ENCODE measurements around the gene SLC25A20.
"Not testable (repeated sequence)": the region's sequence is repeated elsewhere in the genome, so short reads cannot be mapped to it uniquely, and the experiment has no call there.

SLC25A20 gene

GRCh38 chr3:48845170-48845569, 53.5 kb downstream of the SLC25A20 start:
- DNase-seq (ENCODE audit: low read depth), result no peak

GRCh38 chr3:48837163-48837562, 61.5 kb downstream of the SLC25A20 start:
- no peak for DNase-seq (ENCODE audit: low read depth)

- DNase-seq (ENCODE audit: low read depth), result no peak
Observed at GRCh38 chr3:48835650-48836366, 62.9 kb downstream of the SLC25A20 start.

- no peak for DNase-seq (ENCODE audit: low read depth)
Observed at GRCh38 chr3:48832684-48833083, 66.0 kb downstream of the SLC25A20 start.

- no peak for DNase-seq (ENCODE audit: low read depth)
Observed at GRCh38 chr3:48830715-48831114, 68.0 kb downstream of the SLC25A20 start.

- DNase-seq (ENCODE audit: low read depth), result not testable (repeated sequence)
Observed at GRCh38 chr3:48829525-48829924, 69.2 kb downstream of the SLC25A20 start.

- not testable (repeated sequence) for DNase-seq (ENCODE audit: low read depth)
Observed at GRCh38 chr3:48827874-48828273, 70.8 kb downstream of the SLC25A20 start.

GRCh38 chr3:48826451-48826850, 72.2 kb downstream of the SLC25A20 start:
- DNase-seq (ENCODE audit: low read depth), result no peak

GRCh38 chr3:48820612-48821324, 77.9 kb downstream of the SLC25A20 start:
- no peak for DNase-seq (ENCODE audit: low read depth)

- DNase-seq (ENCODE audit: low read depth), result no peak
Observed at GRCh38 chr3:48819234-48820221, 79.2 kb downstream of the SLC25A20 start.

GRCh38 chr3:48811524-48811923, 87.2 kb downstream of the SLC25A20 start:
- no peak for DNase-seq (ENCODE audit: low read depth)
